ENCODE measurements around the gene PLEKHM3.

The PLEKHM3 gene

GRCh38 chr2:207993151-207993763 is 32.1 kb downstream of the PLEKHM3 start:
- TF ChIP-seq CTCF (IDR thresholded peaks at IDR 0.05; ENCODE audit: low read depth, low read length): no peak
- H3K4me3 ChIP-seq (ENCODE audit: low read depth, low read length): no peak overlapping the region
- H3K27ac ChIP-seq: no peak overlapping the region
- no peaks in the 10 kb centered on the region for H3K27me3 ChIP-seq (ENCODE audit: insufficient read depth, low read depth, severe bottlenecking)
- DNase-seq: no peak
- no peaks in the 10 kb centered on the region for H3K36me3 ChIP-seq
- no peaks in the 10 kb centered on the region for H3K9me3 ChIP-seq (ENCODE audit: severe bottlenecking)

- no peak overlapping the region for H3K4me3 ChIP-seq (ENCODE audit: low read depth, low read length)
- H3K36me3 ChIP-seq: no peaks in the 10 kb centered on the region
- no peak for DNase-seq
- no peak overlapping the region for H3K27ac ChIP-seq
- H3K9me3 ChIP-seq (ENCODE audit: severe bottlenecking): no peaks in the 10 kb centered on the region
- no peak for TF ChIP-seq CTCF (IDR thresholded peaks at IDR 0.05; ENCODE audit: low read depth, low read length)
- no peaks in the 10 kb centered on the region for H3K27me3 ChIP-seq (ENCODE audit: insufficient read depth, low read depth, severe bottlenecking)
Measured at GRCh38 chr2:207991944-207992343, 33.4 kb downstream of the PLEKHM3 start.

- no peak overlapping the region for H3K4me3 ChIP-seq (ENCODE audit: low read depth, low read length)
- H3K27ac ChIP-seq: no peak overlapping the region
- no peak for TF ChIP-seq CTCF (IDR thresholded peaks at IDR 0.05; ENCODE audit: low read depth, low read length)
- H3K36me3 ChIP-seq: no peaks in the 10 kb centered on the region
- H3K9me3 ChIP-seq (ENCODE audit: severe bottlenecking): no peaks in the 10 kb centered on the region
- H3K27me3 ChIP-seq (ENCODE audit: insufficient read depth, low read depth, severe bottlenecking): no peaks in the 10 kb centered on the region
- no peak for DNase-seq
Measured at GRCh38 chr2:207990784-207991183, 34.5 kb downstream of the PLEKHM3 start.

DNA sequence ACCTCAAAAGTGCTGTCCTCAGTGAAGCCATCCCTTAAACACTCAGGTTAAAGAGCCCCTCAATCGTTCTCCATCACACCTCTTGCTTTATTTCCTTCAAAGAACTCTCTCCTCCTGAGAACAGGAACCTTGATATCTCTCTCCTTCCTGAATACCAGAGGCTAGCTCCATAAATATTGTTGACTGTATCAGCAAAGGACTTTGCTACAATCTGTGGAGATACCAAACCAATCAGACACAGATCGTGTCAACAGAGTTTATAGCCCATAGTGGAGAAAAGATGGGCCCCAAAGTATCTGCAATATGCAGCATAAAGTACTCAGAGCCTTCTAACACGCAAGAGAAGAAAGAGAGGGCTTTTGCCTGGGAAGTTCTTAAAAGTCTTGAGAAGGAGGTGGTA is 36.4 kb downstream of the PLEKHM3 start:
- Histone ChIP-seq H3K27ac (no peak overlapping the region), H3K4me3 (ENCODE audit: low read depth, low read length) (no peak overlapping the region), H3K9me3 (ENCODE audit: severe bottlenecking) (no peaks in the 10 kb centered on the region), H3K36me3 (no peaks in the 10 kb centered on the region), H3K27me3 (ENCODE audit: insufficient read depth, low read depth, severe bottlenecking) (no peaks in the 10 kb centered on the region)
- no peak for DNase-seq
- TF ChIP-seq CTCF (IDR thresholded peaks at IDR 0.05; ENCODE audit: low read depth, low read length): no peak

DNA sequence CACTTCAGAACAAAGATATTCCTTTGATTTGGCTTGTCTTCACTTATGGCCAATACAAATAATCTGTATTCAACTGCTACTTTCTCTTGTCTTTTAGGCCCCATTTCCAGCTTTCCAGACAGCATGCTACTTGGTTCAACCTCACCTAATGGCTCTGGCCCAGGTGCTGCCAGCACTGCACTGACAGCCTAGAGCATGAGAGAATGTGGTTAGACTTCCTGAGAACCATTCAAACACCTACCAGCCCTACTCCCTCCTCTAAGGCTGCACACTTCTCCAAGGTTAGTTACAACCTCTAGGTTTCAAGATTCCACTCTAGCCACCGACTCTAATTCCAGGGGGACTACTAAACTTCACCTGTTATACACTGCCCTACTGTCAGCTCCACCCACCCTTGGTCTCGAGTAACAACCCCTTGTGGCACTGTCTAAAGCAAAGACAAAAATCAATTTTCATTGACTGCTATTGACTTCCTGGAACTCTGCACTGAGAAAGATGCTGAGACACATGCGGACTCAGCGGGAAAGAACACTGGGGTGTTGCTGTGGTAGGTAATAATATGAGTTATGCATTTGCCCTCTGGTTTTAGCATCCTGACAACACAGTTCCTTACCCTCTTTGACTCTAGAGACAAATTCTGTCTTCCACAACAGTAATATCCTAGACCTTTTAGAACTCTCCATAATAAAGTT is 38.2 kb downstream of the PLEKHM3 start:
- no peaks in the 10 kb centered on the region for H3K27me3 ChIP-seq (ENCODE audit: insufficient read depth, low read depth, severe bottlenecking)
- TF ChIP-seq CTCF (IDR thresholded peaks at IDR 0.05; ENCODE audit: low read depth, low read length): no peak
- DNase-seq: no peak
- H3K4me3 ChIP-seq (ENCODE audit: low read depth, low read length): no peak overlapping the region
- no peaks in the 10 kb centered on the region for H3K36me3 ChIP-seq
- no peaks in the 10 kb centered on the region for H3K9me3 ChIP-seq (ENCODE audit: severe bottlenecking)
- H3K27ac ChIP-seq: no peak overlapping the region
